ENCODE measurements around the gene RPL22L1. TPM values are rescaled to one million over a fixed set of nuclear protein-coding genes. Genes with fewer than 3 reads are reported as not detected.
A peak's percentile ranks its signal among the peaks of the same experiment; 100 is the strongest.
"Not testable (repeated sequence)": the region's sequence is repeated elsewhere in the genome, so short reads cannot be mapped to it uniquely, and the experiment has no call there.

RPL22L1 gene
- total RNA-seq, 1 donor from 2014 or later: 95.6 TPM

- not testable (repeated sequence) for H3K79me2 ChIP-seq (ENCODE audit: insufficient read depth, low read length); H3K27me3 Mint-ChIP-seq (ENCODE audit: low read depth, unreplicated experiment); H2AFZ ChIP-seq (ENCODE audit: low read depth, low read length); H3K36me3 Mint-ChIP-seq (ENCODE audit: low read depth, unreplicated experiment); H3K4me1 Mint-ChIP-seq (ENCODE audit: low read depth, unreplicated experiment); H3K27ac Mint-ChIP-seq (ENCODE audit: unreplicated experiment); H3K4me3 Mint-ChIP-seq (ENCODE audit: unreplicated experiment); H3K27me3 ChIP-seq (ENCODE audit: insufficient read depth, low read length); H3K4me2 ChIP-seq (ENCODE audit: low read length); H3K9ac ChIP-seq (ENCODE audit: low read length); H4K20me1 ChIP-seq (ENCODE audit: insufficient read depth, low read length); H3K9me3 ChIP-seq (ENCODE audit: insufficient read depth, low read depth, low read length); DNase-seq (ENCODE audit: low read depth); H3K4me1 ChIP-seq (ENCODE audit: insufficient read depth, low read length); H3K4me3 ChIP-seq (ENCODE audit: insufficient read depth, low read depth, low read length); H3K27ac ChIP-seq (ENCODE audit: low read depth, low read length); FAIRE-seq; H3K9me3 Mint-ChIP-seq (ENCODE audit: unreplicated experiment); H3K36me3 ChIP-seq (ENCODE audit: insufficient read depth, low read length)
Observed at GRCh38 chr3:170878688-170879087, 8.7 kb upstream of the RPL22L1 start.

- FAIRE-seq; H3K27ac Mint-ChIP-seq (ENCODE audit: unreplicated experiment); H3K36me3 Mint-ChIP-seq (ENCODE audit: low read depth, unreplicated experiment): not testable (repeated sequence)
Observed at GRCh38 chr3:170877311-170877710, 7.3 kb upstream of the RPL22L1 start.

GRCh38 chr3:170876537-170876936, 6.5 kb upstream of the RPL22L1 start:
- no peak overlapping the region for H3K4me3 ChIP-seq (ENCODE audit: insufficient read depth, low read depth, low read length)
- no peaks in the 10 kb centered on the region for H3K27me3 ChIP-seq (ENCODE audit: insufficient read depth, low read length)
- no peaks in the 10 kb centered on the region for H3K79me2 ChIP-seq (ENCODE audit: insufficient read depth, low read length)
- H3K36me3 Mint-ChIP-seq (ENCODE audit: low read depth, unreplicated experiment): no peaks in the 10 kb centered on the region
- H2AFZ ChIP-seq (ENCODE audit: low read depth, low read length): no peak overlapping the region
- DNase-seq (ENCODE audit: low read depth) (no peak), FAIRE-seq (no peak)
- no peak overlapping the region for H3K9ac ChIP-seq (ENCODE audit: low read length)
- no peak for TF ChIP-seq CTCF (IDR thresholded peaks at IDR 0.05; ENCODE audit: insufficient read depth, low read depth, low read length)
- no peak for TF ChIP-seq EZH2 (IDR thresholded peaks at IDR 0.05; ENCODE audit: insufficient read depth, low read length)
- no peaks in the 10 kb centered on the region for H3K4me1 ChIP-seq (ENCODE audit: insufficient read depth, low read length)
- no peak overlapping the region for H3K27ac Mint-ChIP-seq (ENCODE audit: unreplicated experiment)
- no peak overlapping the region for H3K4me3 Mint-ChIP-seq (ENCODE audit: unreplicated experiment)
- H4K20me1 ChIP-seq (ENCODE audit: insufficient read depth, low read length): no peaks in the 10 kb centered on the region
- H3K36me3 ChIP-seq (ENCODE audit: insufficient read depth, low read length): no peaks in the 10 kb centered on the region
- no peak overlapping the region for H3K4me2 ChIP-seq (ENCODE audit: low read length)
- H3K4me1 Mint-ChIP-seq (ENCODE audit: low read depth, unreplicated experiment): no peaks in the 10 kb centered on the region
- H3K9me3 Mint-ChIP-seq (ENCODE audit: unreplicated experiment): no peaks in the 10 kb centered on the region
- H3K27ac ChIP-seq (ENCODE audit: low read depth, low read length): no peak overlapping the region
- H3K9me3 ChIP-seq (ENCODE audit: insufficient read depth, low read depth, low read length): no peaks in the 10 kb centered on the region
- no peaks in the 10 kb centered on the region for H3K27me3 Mint-ChIP-seq (ENCODE audit: low read depth, unreplicated experiment)

More at GRCh38 chr3:170877311-170877710, 7.3 kb upstream of the RPL22L1 start:
- H3K4me2 ChIP-seq (ENCODE audit: low read length); H3K79me2 ChIP-seq (ENCODE audit: insufficient read depth, low read length); H3K9ac ChIP-seq (ENCODE audit: low read length); H3K27me3 ChIP-seq (ENCODE audit: insufficient read depth, low read length); H3K27ac ChIP-seq (ENCODE audit: low read depth, low read length); H3K27me3 Mint-ChIP-seq (ENCODE audit: low read depth, unreplicated experiment); H3K4me1 Mint-ChIP-seq (ENCODE audit: low read depth, unreplicated experiment); H4K20me1 ChIP-seq (ENCODE audit: insufficient read depth, low read length); H3K4me1 ChIP-seq (ENCODE audit: insufficient read depth, low read length); H3K36me3 ChIP-seq (ENCODE audit: insufficient read depth, low read length); DNase-seq (ENCODE audit: low read depth); H3K9me3 Mint-ChIP-seq (ENCODE audit: unreplicated experiment); H3K4me3 Mint-ChIP-seq (ENCODE audit: unreplicated experiment); H3K9me3 ChIP-seq (ENCODE audit: insufficient read depth, low read depth, low read length); H3K4me3 ChIP-seq (ENCODE audit: insufficient read depth, low read depth, low read length); H2AFZ ChIP-seq (ENCODE audit: low read depth, low read length): not testable (repeated sequence)

- no peaks in the 10 kb centered on the region for H3K27me3 Mint-ChIP-seq (ENCODE audit: low read depth, unreplicated experiment)
- DNase-seq (ENCODE audit: low read depth) (no peak), FAIRE-seq (no peak)
- Histone ChIP-seq H3K4me2 (ENCODE audit: low read length) (peak overlapping the region; percentile 96), H3K27ac (ENCODE audit: low read depth, low read length) (peak overlapping the region; percentile 95), H4K20me1 (ENCODE audit: insufficient read depth, low read length) (peaks cover 27% of the 10 kb centered on the region), H3K4me3 (ENCODE audit: insufficient read depth, low read depth, low read length) (peak overlapping the region; percentile 93), H2AFZ (ENCODE audit: low read depth, low read length) (no peak overlapping the region), H3K27me3 (ENCODE audit: insufficient read depth, low read length) (no peaks in the 10 kb centered on the region), H3K9ac (ENCODE audit: low read length) (peak overlapping the region; percentile 98), H3K9me3 (ENCODE audit: insufficient read depth, low read depth, low read length) (no peaks in the 10 kb centered on the region), H3K36me3 (ENCODE audit: insufficient read depth, low read length) (peaks cover 23% of the 10 kb centered on the region), H3K4me1 (ENCODE audit: insufficient read depth, low read length) (peaks cover 13% of the 10 kb centered on the region), H3K79me2 (ENCODE audit: insufficient read depth, low read length) (peaks cover 30% of the 10 kb centered on the region)
- peak overlapping the region; percentile 99 for H3K27ac Mint-ChIP-seq (ENCODE audit: unreplicated experiment)
- H3K36me3 Mint-ChIP-seq (ENCODE audit: low read depth, unreplicated experiment): peaks cover 14% of the 10 kb centered on the region
- TF ChIP-seq EZH2 (IDR thresholded peaks at IDR 0.05; ENCODE audit: insufficient read depth, low read length) (no peak), CTCF (IDR thresholded peaks at IDR 0.05; ENCODE audit: insufficient read depth, low read depth, low read length) (no peak)
- H3K9me3 Mint-ChIP-seq (ENCODE audit: unreplicated experiment): no peaks in the 10 kb centered on the region
- peak overlapping the region; percentile 98 for H3K4me3 Mint-ChIP-seq (ENCODE audit: unreplicated experiment)
- peaks cover 8% of the 10 kb centered on the region for H3K4me1 Mint-ChIP-seq (ENCODE audit: low read depth, unreplicated experiment)
Observed at GRCh38 chr3:170869239-170869590, 780 bp downstream of the RPL22L1 start.
